DND-41 (cell line): ENCODE data around the gene GFY.

Experiments
- ATAC-seq: fragments of 200-7000 bp; cut with Tn5 transposase; 3 replicates; pipeline ENCODE4 v1.9.1; 2021; ENCODE audit warnings: low read depth; ENCODE audit not compliant: insufficient read depth
- DNase-seq: peaks from one replicate; pipeline ENCODE4 v3.0.0-alpha.2; 2020
- H2AFZ ChIP-seq: 2 replicates; pipeline ENCODE4 v1.6.0; 2012; ENCODE audit warnings: low read depth, low read length
- H3K27ac ChIP-seq: 2 replicates; pipeline ENCODE4 v1.5.1; 2012; ENCODE audit warnings: low read length, inconsistent platforms
- H3K27me3 ChIP-seq: fragments of 200-600 bp; sonication (generic); 2 replicates; pipeline ENCODE4 v1.6.0; 2012; ENCODE audit warnings: low read length, mild to moderate bottlenecking, inconsistent platforms; ENCODE audit not compliant: insufficient read depth, poor library complexity
- H3K36me3 ChIP-seq: 2 replicates; pipeline ENCODE4 v1.5.1; 2012; ENCODE audit warnings: low read length, inconsistent platforms; ENCODE audit not compliant: insufficient read depth
- H3K4me1 ChIP-seq: 2 replicates; pipeline ENCODE4 v1.5.1; 2012; ENCODE audit warnings: mild to moderate bottlenecking, low read length; ENCODE audit not compliant: insufficient read depth
- H3K4me2 ChIP-seq: 2 replicates; pipeline ENCODE4 v1.6.0; 2012; ENCODE audit warnings: mild to moderate bottlenecking, moderate library complexity, low read length, inconsistent platforms; ENCODE audit not compliant: insufficient read depth
- H3K4me3 ChIP-seq, 2 experiments: fragments of 200-600 bp in 1 of 2; shearing (Covaris generic) in 1 of 2; 2 replicates each; pipeline ENCODE4 v1.5.1; 2012 to 2016; ENCODE audit warnings: inconsistent platforms in 2 of 2, low read length in 2 of 2, mild to moderate bottlenecking in 2 of 2, low read depth in 1 of 2, moderate library complexity in 1 of 2
- H3K79me2 ChIP-seq: 2 replicates; pipeline ENCODE4 v1.6.0; 2012; ENCODE audit warnings: low read length, inconsistent platforms; ENCODE audit not compliant: insufficient read depth
- H3K9ac ChIP-seq: 2 replicates; pipeline ENCODE4 v1.6.0; 2012; ENCODE audit warnings: low read depth, mild to moderate bottlenecking, inconsistent platforms, low read length, moderate library complexity
- H3K9me3 ChIP-seq: 2 replicates; pipeline ENCODE4 v1.5.1; 2012; ENCODE audit warnings: low read length, moderate library complexity, mild to moderate bottlenecking, inconsistent platforms; ENCODE audit not compliant: insufficient read depth, severe bottlenecking
- H4K20me1 ChIP-seq: 2 replicates; pipeline ENCODE4 v1.6.0; 2012; ENCODE audit warnings: low read length; ENCODE audit not compliant: insufficient read depth
- EZH2 ChIP-seq: IDR thresholded peaks from 3 replicates; pipeline ENCODE4 v1.6.1; 2012; ENCODE audit warnings: borderline replicate concordance, low read depth, mild to moderate bottlenecking, moderate library complexity, low read length, inconsistent platforms; ENCODE audit not compliant: severe bottlenecking
- TF ChIP-seq, protein P1 (sequence below): IDR thresholded peaks from 2 replicates; pipeline ENCODE4 v1.5.1; 2012; ENCODE audit warnings: borderline replicate concordance, low read length, moderate library complexity, mild to moderate bottlenecking; ENCODE audit not compliant: poor library complexity, severe bottlenecking; ENCODE audit errors: extremely low read depth

The GFY gene

DNA sequence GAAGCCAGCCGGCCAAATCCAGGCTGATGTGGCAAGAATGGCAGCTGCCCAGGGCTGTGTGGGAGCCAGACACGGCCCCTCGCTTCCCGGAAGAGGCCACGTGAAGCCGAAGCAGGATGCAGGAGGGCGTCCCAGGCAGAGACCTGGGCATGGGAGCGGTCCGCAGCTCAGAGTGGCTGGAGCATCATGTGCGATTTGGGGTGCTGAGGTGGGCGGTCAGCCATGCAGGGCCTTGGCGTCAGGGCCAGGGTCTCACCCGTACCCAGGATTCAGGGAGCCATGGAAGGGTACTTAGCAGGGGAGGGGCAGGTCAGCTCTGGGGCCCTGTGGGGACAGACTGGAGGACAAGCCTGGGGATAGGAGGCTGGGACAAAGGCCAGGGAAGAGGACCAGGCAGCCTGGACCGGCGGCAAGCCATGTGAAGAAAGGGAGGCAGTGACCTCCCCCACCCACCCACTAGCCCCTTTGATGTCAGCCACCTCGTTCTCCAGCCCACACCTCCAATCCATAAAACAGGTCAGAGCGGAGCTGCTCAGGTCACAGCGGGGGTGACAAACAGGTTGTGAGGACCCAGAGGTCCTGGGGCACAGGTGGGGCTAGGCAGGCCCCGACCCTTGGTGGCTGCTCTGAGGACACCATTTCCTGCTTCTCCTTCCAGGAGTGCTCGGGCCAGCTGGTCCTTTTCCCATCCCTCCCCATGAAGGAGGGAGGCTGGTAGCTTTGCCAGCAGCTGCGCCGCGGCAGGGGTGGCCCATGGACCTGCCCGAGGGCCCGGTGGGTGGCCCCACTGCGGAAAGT, 34.9 kb upstream of the GFY start:
- TF ChIP-seq, protein P1, sequence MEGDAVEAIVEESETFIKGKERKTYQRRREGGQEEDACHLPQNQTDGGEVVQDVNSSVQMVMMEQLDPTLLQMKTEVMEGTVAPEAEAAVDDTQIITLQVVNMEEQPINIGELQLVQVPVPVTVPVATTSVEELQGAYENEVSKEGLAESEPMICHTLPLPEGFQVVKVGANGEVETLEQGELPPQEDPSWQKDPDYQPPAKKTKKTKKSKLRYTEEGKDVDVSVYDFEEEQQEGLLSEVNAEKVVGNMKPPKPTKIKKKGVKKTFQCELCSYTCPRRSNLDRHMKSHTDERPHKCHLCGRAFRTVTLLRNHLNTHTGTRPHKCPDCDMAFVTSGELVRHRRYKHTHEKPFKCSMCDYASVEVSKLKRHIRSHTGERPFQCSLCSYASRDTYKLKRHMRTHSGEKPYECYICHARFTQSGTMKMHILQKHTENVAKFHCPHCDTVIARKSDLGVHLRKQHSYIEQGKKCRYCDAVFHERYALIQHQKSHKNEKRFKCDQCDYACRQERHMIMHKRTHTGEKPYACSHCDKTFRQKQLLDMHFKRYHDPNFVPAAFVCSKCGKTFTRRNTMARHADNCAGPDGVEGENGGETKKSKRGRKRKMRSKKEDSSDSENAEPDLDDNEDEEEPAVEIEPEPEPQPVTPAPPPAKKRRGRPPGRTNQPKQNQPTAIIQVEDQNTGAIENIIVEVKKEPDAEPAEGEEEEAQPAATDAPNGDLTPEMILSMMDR = no peak
- TF ChIP-seq EZH2 = no peak
- Histone ChIP-seq H3K4me2 (no peak overlapping the region), H3K4me3 (no peak overlapping the region), H3K9me3 (no peaks in the 10 kb centered on the region), H3K27ac (no peak overlapping the region), H3K4me1 (no peaks in the 10 kb centered on the region), H3K36me3 (no peaks in the 10 kb centered on the region), H3K27me3 (no peaks in the 10 kb centered on the region), H4K20me1 (no peaks in the 10 kb centered on the region), H2AFZ (no peak overlapping the region), H3K79me2 (no peaks in the 10 kb centered on the region), H3K9ac (no peak overlapping the region)
- DNase-seq = no peak
- no peak for ATAC-seq

DNA sequence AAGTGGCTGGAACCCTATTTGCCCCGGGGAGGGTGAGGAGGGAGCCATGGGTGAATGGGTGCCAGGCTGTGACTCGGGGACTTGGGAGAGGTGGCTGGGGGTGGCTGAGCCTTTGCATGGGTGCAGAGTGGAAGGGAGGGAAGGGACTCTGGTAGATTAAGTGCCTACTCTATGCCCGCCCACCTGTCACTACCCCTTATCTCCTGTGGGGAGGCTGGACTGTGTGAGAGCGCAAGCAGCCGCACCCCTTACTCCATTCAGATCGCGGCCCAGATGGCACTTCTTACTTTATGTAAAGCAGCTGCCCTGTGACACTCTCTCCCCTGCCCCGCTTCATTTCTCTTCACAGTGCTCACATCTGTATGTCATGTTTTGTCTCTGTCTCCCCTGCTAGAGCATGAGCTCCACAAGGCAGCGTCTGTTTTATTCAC, 34.2 kb upstream of the GFY start:
- TF ChIP-seq, protein P1 = no peak
- TF ChIP-seq EZH2 = no peak
- DNase-seq (no peak), ATAC-seq (no peak)
- H3K9ac ChIP-seq = no peak overlapping the region
- no peaks in the 10 kb centered on the region for H3K27me3 ChIP-seq
- H3K79me2 ChIP-seq = no peaks in the 10 kb centered on the region
- no peaks in the 10 kb centered on the region for H3K36me3 ChIP-seq
- H3K4me2 ChIP-seq = no peak overlapping the region
- no peak overlapping the region for H3K27ac ChIP-seq
- no peaks in the 10 kb centered on the region for H3K4me1 ChIP-seq
- H3K4me3 ChIP-seq = no peak overlapping the region
- no peak overlapping the region for H2AFZ ChIP-seq
- no peaks in the 10 kb centered on the region for H4K20me1 ChIP-seq
- no peaks in the 10 kb centered on the region for H3K9me3 ChIP-seq

DNA sequence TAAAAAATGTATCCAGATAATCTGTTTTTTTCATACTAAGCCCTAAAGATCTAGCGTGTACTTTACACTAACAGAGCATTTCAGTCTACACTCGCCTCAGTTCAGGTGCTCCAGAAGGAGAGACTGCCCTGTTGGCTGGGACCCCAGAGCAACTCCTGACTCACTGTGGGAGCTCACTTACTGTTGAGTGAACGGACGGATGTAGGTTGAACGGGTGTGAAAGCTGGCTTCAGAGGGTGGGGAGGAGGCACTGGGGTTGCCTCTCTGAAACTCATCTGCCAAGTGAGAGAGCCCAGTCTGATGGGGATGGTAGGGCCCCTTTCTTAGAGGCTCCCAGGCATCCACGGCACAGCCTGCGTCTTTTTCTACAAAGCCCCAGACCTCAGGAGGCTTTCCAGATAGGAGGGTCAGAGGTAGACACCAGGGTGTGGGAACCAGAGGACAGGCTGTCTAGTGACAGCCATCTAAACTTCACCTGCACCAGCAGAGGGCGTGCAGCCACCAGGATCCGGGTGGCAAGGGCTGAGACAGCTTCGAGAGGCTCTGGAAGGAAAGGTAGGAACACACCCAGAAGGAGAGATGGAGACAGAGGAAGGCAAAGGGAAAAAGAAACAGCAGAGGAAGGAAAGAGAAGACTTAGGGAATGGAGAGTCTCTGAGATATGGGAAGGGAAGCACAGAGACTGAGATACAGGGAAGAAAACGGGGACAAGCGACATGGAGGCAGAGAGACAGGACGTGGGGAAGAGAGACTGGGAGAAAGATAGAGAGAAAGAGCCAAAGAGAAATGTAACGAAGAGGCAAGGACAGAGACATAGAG, 33.4 kb upstream of the GFY start:
- H3K4me1 ChIP-seq = no peaks in the 10 kb centered on the region
- H3K79me2 ChIP-seq = no peaks in the 10 kb centered on the region
- 0 out of 2 replicates have a peak overlapping the region, but pooled peaks have one; percentile 19 for H2AFZ ChIP-seq
- no peaks in the 10 kb centered on the region for H4K20me1 ChIP-seq
- no peaks in the 10 kb centered on the region for H3K36me3 ChIP-seq
- peak; percentile 95 for ATAC-seq
- H3K4me3 ChIP-seq = no peak overlapping the region
- peak; percentile 72 for DNase-seq
- H3K9me3 ChIP-seq = no peaks in the 10 kb centered on the region
- TF ChIP-seq, protein P1 = peak; percentile 88
- TF ChIP-seq EZH2 = no peak
- H3K27ac ChIP-seq = no peak overlapping the region
- H3K27me3 ChIP-seq = no peaks in the 10 kb centered on the region
- H3K9ac ChIP-seq = no peak overlapping the region
- H3K4me2 ChIP-seq = no peak overlapping the region
